H1 (cell line): Measurements from ENCODE around the gene PHTF1. TPM values are rescaled to one million over a fixed set of nuclear protein-coding genes. Genes with fewer than 3 reads are reported as not detected.

ENCODE experiments used
- CTCF ChIA-PET: fragments of 300-600 bp; sonication (Branson Sonifier 250); formaldehyde crosslinking; loops from one replicate; lab custom pipeline; 2021; ENCODE audit not compliant: partially characterized antibody; lab: Charles Lee
- POLR2A ChIA-PET: fragments of 300-600 bp; sonication (Branson Sonifier 250); formaldehyde crosslinking; loops from one replicate; lab custom pipeline; 2021; ENCODE audit warnings: inconsistent platforms; ENCODE audit not compliant: partially characterized antibody; lab: Charles Lee
- DNase-seq, 2 experiments: peaks; one replicate each; pipeline versions ENCODE4 v3.0.0 to v3.0.0-alpha.2; 2010 to 2022; ENCODE audit warnings: low spot score in 2 of 2, low read depth in 1 of 2, mixed read lengths in 1 of 2
- FAIRE-seq: peaks from 2 replicates; lab custom pipeline; 2011; peaks lifted over from hg19 to GRCh38; lab: Jason Lieb, UNC
- H2AFZ ChIP-seq: 2 replicates; pipeline ENCODE4 v1.8.1; 2012; ENCODE audit warnings: low read length, inconsistent platforms
- H2AK5ac ChIP-seq: 2 replicates; pipeline ENCODE4 v1.6.1; 2013; ENCODE audit warnings: low read depth, low read length
- H2BK120ac ChIP-seq: replicated peaks from 2 replicates; pipeline ENCODE3; 2013; ENCODE audit warnings: low read depth, low read length, inconsistent platforms
- H2BK12ac ChIP-seq: 2 replicates; pipeline ENCODE4 v1.6.1; 2013; ENCODE audit warnings: low read depth, low read length
- H2BK15ac ChIP-seq: 2 replicates; pipeline ENCODE4 v1.6.1; 2013; ENCODE audit warnings: low read length
- H2BK20ac ChIP-seq: 2 replicates; pipeline ENCODE4 v1.6.1; 2013; ENCODE audit warnings: low read length
- H2BK5ac ChIP-seq: 2 replicates; pipeline ENCODE4 v1.6.1; 2013; ENCODE audit warnings: low read depth, low read length
- H3K14ac ChIP-seq: 2 replicates; pipeline ENCODE4 v1.6.1; 2013; ENCODE audit warnings: inconsistent platforms; ENCODE audit not compliant: insufficient read length
- H3K18ac ChIP-seq: 2 replicates; pipeline ENCODE4 v1.6.1; 2013; ENCODE audit warnings: low read length; ENCODE audit errors: extremely low read depth
- H3K23ac ChIP-seq: 2 replicates; pipeline ENCODE4 v1.6.1; 2013; ENCODE audit warnings: inconsistent platforms; ENCODE audit not compliant: insufficient read length
- H3K23me2 ChIP-seq: 2 replicates; pipeline ENCODE4 v1.6.1; 2013; ENCODE audit warnings: low read depth, low read length
- H3K27ac ChIP-seq: 2 replicates; pipeline ENCODE4 v1.6.1; 2011; ENCODE audit warnings: low read depth, low read length, inconsistent platforms
- H3K27me3 ChIP-seq, 4 experiments: replicated peaks in 1 of 4; 1 replicate in 1 of 4; 2 replicates in 3 of 4; pipeline versions ENCODE4 v1.6.1 to v1.8.1; 2011 to 2013; ENCODE audit warnings: low read length in 3 of 4, mild to moderate bottlenecking in 3 of 4, inconsistent platforms in 2 of 4, mixed read lengths in 2 of 4, moderate library complexity in 1 of 4; ENCODE audit not compliant: control insufficient read depth in 3 of 4, insufficient read depth in 3 of 4; ENCODE audit errors: extremely low read depth in 1 of 4
- H3K36me3 ChIP-seq, 4 experiments: 2 replicates each; pipeline versions ENCODE4 v1.6.1 to v1.8.1; 2011 to 2013; ENCODE audit warnings: mild to moderate bottlenecking in 4 of 4, low read length in 3 of 4, moderate library complexity in 2 of 4, control low read depth in 1 of 4, inconsistent platforms in 1 of 4; ENCODE audit not compliant: insufficient read depth in 4 of 4, control insufficient read depth in 2 of 4
- H3K4ac ChIP-seq: replicated peaks from 2 replicates; pipeline ENCODE3; 2013; ENCODE audit warnings: low read length, low read depth, mixed read lengths, inconsistent platforms; ENCODE audit not compliant: insufficient read length
- H3K4me1 ChIP-seq, 4 experiments: replicated peaks in 1 of 4; 1 replicate in 1 of 4; 2 replicates in 3 of 4; pipeline versions ENCODE4 v1.6.1 to v1.8.1; 2011 to 2013; ENCODE audit warnings: low read length in 3 of 4, inconsistent platforms in 2 of 4, mixed read lengths in 1 of 4; ENCODE audit not compliant: insufficient read depth in 4 of 4, control insufficient read depth in 3 of 4
- H3K4me2 ChIP-seq, 2 experiments: 2 replicates each; pipeline versions ENCODE4 v1.6.1 to v1.8.1; 2011 to 2013; ENCODE audit warnings: low read depth in 2 of 2, low read length in 2 of 2, control low read depth in 1 of 2, inconsistent platforms in 1 of 2, mild to moderate bottlenecking in 1 of 2; ENCODE audit not compliant: insufficient read depth in 1 of 2
- H3K4me3 ChIP-seq, 4 experiments: fragments of 200-600, 300-600 bp in 1 of 4; sonication (generic), shearing (Covaris generic), sonication (Bioruptor Twin) in 1 of 4; 2 replicates each; pipeline versions ENCODE4 v1.5.1 to v1.8.1; 2011 to 2016; ENCODE audit warnings: low read length in 4 of 4, low read depth in 3 of 4, control low read depth in 2 of 4, inconsistent platforms in 2 of 4, mild to moderate bottlenecking in 2 of 4, mixed read lengths in 1 of 4, moderate library complexity in 1 of 4; ENCODE audit not compliant: insufficient read depth in 2 of 4; ENCODE audit errors: extremely low read depth in 1 of 4
- H3K56ac ChIP-seq: replicated peaks from 2 replicates; pipeline ENCODE3; 2013; ENCODE audit warnings: low read depth, mild to moderate bottlenecking, mixed read lengths, low read length, inconsistent platforms; ENCODE audit not compliant: insufficient read length
- H3K79me1 ChIP-seq: 2 replicates; pipeline ENCODE4 v1.6.1; 2013; ENCODE audit warnings: low read depth, low read length, control low read depth
- H3K79me2 ChIP-seq, 2 experiments: 2 replicates each; pipeline versions ENCODE4 v1.6.1 to v1.8.1; 2012 to 2013; ENCODE audit warnings: low read length in 2 of 2, mild to moderate bottlenecking in 2 of 2, inconsistent platforms in 1 of 2; ENCODE audit not compliant: insufficient read depth in 2 of 2, control insufficient read depth in 1 of 2
- H3K9ac ChIP-seq, 4 experiments: replicated peaks in 1 of 4; 1 replicate in 1 of 4; 2 replicates in 3 of 4; pipeline versions ENCODE4 v1.6.1 to v1.8.1; 2011 to 2013; ENCODE audit warnings: low read depth in 3 of 4, low read length in 3 of 4, control low read depth in 2 of 4, mild to moderate bottlenecking in 2 of 4, moderate library complexity in 2 of 4, inconsistent platforms in 1 of 4; ENCODE audit errors: extremely low read depth in 1 of 4
- H3K9me3 ChIP-seq, 2 experiments: 2 replicates each; pipeline versions ENCODE4 v1.6.1 to v1.8.1; 2012 to 2013; ENCODE audit warnings: mild to moderate bottlenecking in 2 of 2, moderate library complexity in 2 of 2, control low read depth in 1 of 2, inconsistent platforms in 1 of 2, low read depth in 1 of 2, low read length in 1 of 2, mixed read lengths in 1 of 2; ENCODE audit not compliant: insufficient read depth in 2 of 2
- H4K20me1 ChIP-seq, 2 experiments: replicated peaks in 1 of 2; 2 replicates each; pipeline versions ENCODE3 to v1.8.1; 2011 to 2013; ENCODE audit warnings: inconsistent platforms in 2 of 2, low read length in 2 of 2, mild to moderate bottlenecking in 1 of 2; ENCODE audit not compliant: insufficient read depth in 2 of 2, control insufficient read depth in 1 of 2
- H4K5ac ChIP-seq: 2 replicates; pipeline ENCODE4 v1.6.1; 2013; ENCODE audit warnings: low read length, low read depth, mixed read lengths, inconsistent platforms; ENCODE audit not compliant: insufficient read length
- H4K8ac ChIP-seq: 2 replicates; pipeline ENCODE4 v1.8.0; 2013; ENCODE audit warnings: mild to moderate bottlenecking, moderate library complexity, low read length, inconsistent platforms; ENCODE audit not compliant: insufficient read depth; ENCODE audit errors: extremely low read depth
- H4K91ac ChIP-seq: replicated peaks from 2 replicates; pipeline ENCODE3; 2013; ENCODE audit warnings: low read length, mixed read lengths, inconsistent platforms; ENCODE audit not compliant: insufficient read length
- KDM1A ChIP-seq: fragments of 200-600, 300-600 bp; sonication (generic); IDR thresholded peaks from 2 replicates; pipeline ENCODE4 v1.7.1; 2016; ENCODE audit warnings: mild to moderate bottlenecking, low read length, borderline replicate concordance
- WGBS, 2 experiments: shearing (Covaris generic) in 1 of 2; methylation state at CpG; one replicate each; pipeline versions ENCODE4 v1.1.6 to v1.1.7; 2013 to 2015; ENCODE audit warnings: low lambda C conversion rate in 2 of 2, mixed read lengths in 2 of 2, inconsistent platforms in 1 of 2, low coverage in 1 of 2, missing lambda C conversion rate in 1 of 2; ENCODE audit not compliant: insufficient replicate concordance in 2 of 2, insufficient coverage in 1 of 2, insufficient read length in 1 of 2; ENCODE audit errors: extremely low coverage in 1 of 2, missing lambda C conversion rate in 1 of 2; 5-methylcytosine and 5-hydroxymethylcytosine counted together
- polyA plus RNA-seq, 7 experiments: library from polyadenylated mRNA; depleted of rRNA in 3 of 7; stranded (reverse) in 5 of 7; unstranded in 2 of 7; fragments of >200 nt in 5 of 7; fragments of 200-250 nt in 2 of 7; gene quantifications; 1 replicate in 5 of 7; 2 replicates in 1 of 7; 4 replicates in 1 of 7; pipeline versions ENCODE4 v1.2.1 to v1.2.3, GENCODE V29; 2011 to 2013; ENCODE audit warnings: missing spikeins in 2 of 7, mixed read lengths in 2 of 7
- total RNA-seq: library from RNA; stranded (reverse); fragmentation: NEBNext Ultra II Directional; extraction: Animal tissue kit (Norgen Biotek cat#: 25700); gene quantifications from 2 replicates; pipeline ENCODE4 v1.2.1, GENCODE V29; 2021
- TF ChIP-seq, protein P1 (sequence below), 3 experiments: IDR thresholded peaks; 1 replicate in 2 of 3; 2 replicates in 1 of 3; pipeline versions ENCODE4 v1.5.1 to v1.6.1; 2011; ENCODE audit warnings: low read length in 3 of 3, mild to moderate bottlenecking in 3 of 3, inconsistent platforms in 2 of 3, low read depth in 1 of 3, moderate library complexity in 1 of 3; ENCODE audit not compliant: insufficient read depth in 1 of 3; ENCODE audit errors: control extremely low read depth in 1 of 3

Gene PHTF1
- total and polyA plus RNA-seq, 2 of the 8 experiments (the other 6 are each of a cell fraction or from before 2014, with no cell fraction given) = 9.1 to 26.9 TPM

DNA sequence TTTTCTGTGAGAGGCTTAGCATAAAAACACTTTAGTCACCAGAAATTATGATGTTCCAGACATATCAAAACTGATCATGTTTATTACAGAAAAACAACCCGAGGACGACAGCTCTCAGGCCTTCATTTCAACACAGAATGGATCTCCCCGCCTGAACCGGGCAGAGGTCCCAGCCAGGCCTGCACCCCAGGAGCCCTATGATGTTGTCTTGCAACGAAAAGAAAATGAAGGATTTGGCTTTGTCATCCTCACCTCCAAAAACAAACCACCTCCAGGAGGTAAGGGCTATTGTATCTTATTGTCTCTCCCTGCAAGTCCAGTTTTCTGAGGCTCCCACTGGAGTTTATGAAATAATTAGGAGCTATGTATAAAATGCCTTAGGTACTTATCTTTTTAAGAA lies 105.5 kb downstream of the PHTF1 start:
- Histone ChIP-seq H2BK20ac (no peak overlapping the region), H4K20me1 (no peaks in the 10 kb centered on the region), H3K14ac (no peak overlapping the region), H2BK15ac (no peak overlapping the region), H3K4me2 (no peak overlapping the region), H4K91ac (no peak overlapping the region), H3K4me3 (no peak overlapping the region), H2BK5ac (no peak overlapping the region), H3K27me3 (no peaks in the 10 kb centered on the region), H2AFZ (no peak overlapping the region), H4K8ac (no peak overlapping the region), H2BK120ac (no peak overlapping the region), H3K4ac (no peak overlapping the region), H3K36me3 (no peaks in the 10 kb centered on the region), H3K56ac (no peak overlapping the region), H4K5ac (no peak overlapping the region), H3K23ac (no peak overlapping the region), H3K79me2 (no peaks in the 10 kb centered on the region), H2AK5ac (no peak overlapping the region), H3K18ac (no peak overlapping the region), H3K79me1 (no peaks in the 10 kb centered on the region), H3K4me1 (no peaks in the 10 kb centered on the region), H3K9ac (no peak overlapping the region), H3K27ac (no peak overlapping the region), H3K9me3 (no peaks in the 10 kb centered on the region), H2BK12ac (no peak overlapping the region), H3K23me2 (no peaks in the 10 kb centered on the region)
- ChIA-PET POLR2A (no interaction called here), CTCF (interaction anchor here (1.2 kb wide), 2 partner anchors 165 to 443 kb away, joined by 3 read pairs; no protein-coding TSS in a partner anchor)
- no peak for FAIRE-seq
- DNase-seq = no peak
- WGBS, 2 experiments = 87% methylated on average over 5 of the region's 5 CpGs; no CpG with 5 or more reads in 1 of the 2 experiments
- TF ChIP-seq KDM1A = no peak
- TF ChIP-seq, protein P1, sequence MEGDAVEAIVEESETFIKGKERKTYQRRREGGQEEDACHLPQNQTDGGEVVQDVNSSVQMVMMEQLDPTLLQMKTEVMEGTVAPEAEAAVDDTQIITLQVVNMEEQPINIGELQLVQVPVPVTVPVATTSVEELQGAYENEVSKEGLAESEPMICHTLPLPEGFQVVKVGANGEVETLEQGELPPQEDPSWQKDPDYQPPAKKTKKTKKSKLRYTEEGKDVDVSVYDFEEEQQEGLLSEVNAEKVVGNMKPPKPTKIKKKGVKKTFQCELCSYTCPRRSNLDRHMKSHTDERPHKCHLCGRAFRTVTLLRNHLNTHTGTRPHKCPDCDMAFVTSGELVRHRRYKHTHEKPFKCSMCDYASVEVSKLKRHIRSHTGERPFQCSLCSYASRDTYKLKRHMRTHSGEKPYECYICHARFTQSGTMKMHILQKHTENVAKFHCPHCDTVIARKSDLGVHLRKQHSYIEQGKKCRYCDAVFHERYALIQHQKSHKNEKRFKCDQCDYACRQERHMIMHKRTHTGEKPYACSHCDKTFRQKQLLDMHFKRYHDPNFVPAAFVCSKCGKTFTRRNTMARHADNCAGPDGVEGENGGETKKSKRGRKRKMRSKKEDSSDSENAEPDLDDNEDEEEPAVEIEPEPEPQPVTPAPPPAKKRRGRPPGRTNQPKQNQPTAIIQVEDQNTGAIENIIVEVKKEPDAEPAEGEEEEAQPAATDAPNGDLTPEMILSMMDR (IDR thresholded peaks at IDR 0.05; ENCODE audit: control extremely low read depth in 1 of 3, insufficient read depth in 1 of 3, low read depth in 1 of 3, low read length in 3 of 3) = no peak
